PC-3 (cell line): ENCODE data around the gene GPR22. TPM values are rescaled to one million over a fixed set of nuclear protein-coding genes. Genes with fewer than 3 reads are reported as not detected.

Experiments used
- ATAC-seq: fragments of 200-7000 bp; cut with Tn5 transposase; 2 replicates; pipeline ENCODE4 v1.9.1; 2020; ENCODE audit warnings: mild to moderate bottlenecking, moderate library complexity
- Bru-seq: library from RNA; stranded (reverse); fragments of 400-500 nt; gene quantifications from one replicate; lab custom pipeline; 2021; lab: Mats Ljungman, UMichigan
- BruChase-seq, 2 experiments: library from RNA; stranded (reverse); fragments of 400-500 nt; gene quantifications; one replicate each; lab custom pipeline; 2021; lab: Mats Ljungman, UMichigan
- BruUV-seq: library from RNA; stranded (reverse); fragments of 400-500 nt; replicated peaks from 2 replicates; lab custom pipeline; 2021; lab: Mats Ljungman, UMichigan
- CTCF ChIA-PET: fragments of 300-600 bp; sonication (Branson Sonifier 250); formaldehyde crosslinking; loops from one replicate; lab custom pipeline; 2022; ENCODE audit warnings: antibody characterized with exemption; lab: Charles Lee
- POLR2A ChIA-PET: fragments of 300-600 bp; sonication (Branson Sonifier 250); formaldehyde crosslinking; loops from one replicate; lab custom pipeline; 2022; ENCODE audit warnings: antibody characterized with exemption; ENCODE audit not compliant: unreplicated experiment; lab: Charles Lee
- DNase-seq: peaks from one replicate; pipeline ENCODE4 v3.0.0-alpha.2; 2015
- H2AFZ ChIP-seq: fragments of 300-600 bp; sonication (generic); 2 replicates; pipeline ENCODE4 v1.6.0; 2016; ENCODE audit warnings: antibody characterized with exemption, low read length
- H3F3A ChIP-seq: fragments of 300-600 bp; sonication (generic); one replicate; pipeline ENCODE4 v1.6.0; 2017; ENCODE audit warnings: antibody characterized with exemption, low read length, control low read depth, mild to moderate bottlenecking; ENCODE audit not compliant: unreplicated experiment
- H3K27ac ChIP-seq: fragments of 300-600 bp; sonication (generic); 2 replicates; pipeline ENCODE4 v1.5.1; 2016; ENCODE audit warnings: mild to moderate bottlenecking, low read length
- H3K27me3 ChIP-seq: fragments of 300-600 bp; sonication (generic); 2 replicates; pipeline ENCODE4 v1.6.1; 2016; ENCODE audit warnings: low read length, mixed read lengths
- H3K36me3 ChIP-seq: fragments of 300-600 bp; sonication (generic); 2 replicates; pipeline ENCODE4 v1.6.1; 2016; ENCODE audit warnings: low read depth, mixed run types, low read length, mixed read lengths
- H3K4me1 ChIP-seq: fragments of 300-600 bp; sonication (generic); 2 replicates; pipeline ENCODE4 v1.5.1; 2016; ENCODE audit warnings: low read length; ENCODE audit not compliant: insufficient read depth
- H3K4me2 ChIP-seq: fragments of 300-600 bp; sonication (generic); 2 replicates; pipeline ENCODE4 v1.6.0; 2016; ENCODE audit warnings: low read length
- H3K4me3 ChIP-seq: fragments of 300-600 bp; sonication (generic); 2 replicates; pipeline ENCODE4 v1.5.1; 2016; ENCODE audit warnings: mild to moderate bottlenecking, low read length, mixed read lengths
- H3K79me2 ChIP-seq: fragments of 300-600 bp; sonication (generic); 2 replicates; pipeline ENCODE4 v1.6.1; 2017; ENCODE audit warnings: low read length, mixed read lengths
- H3K9ac ChIP-seq: fragments of 300-600 bp; sonication (generic); 2 replicates; pipeline ENCODE4 v1.6.0; 2016; ENCODE audit warnings: mild to moderate bottlenecking, low read length
- H3K9me2 ChIP-seq: fragments of 300-600 bp; sonication (generic); replicated peaks from 2 replicates; pipeline ENCODE4 v1.6.1; 2016; ENCODE audit warnings: mixed run types, low read length, mixed read lengths
- H3K9me3 ChIP-seq: fragments of 300-600 bp; sonication (generic); 2 replicates; pipeline ENCODE4 v1.6.1; 2016; ENCODE audit warnings: low read length, mixed read lengths
- H4K20me1 ChIP-seq: fragments of 300-600 bp; sonication (generic); 2 replicates; pipeline ENCODE4 v1.6.1; 2016; ENCODE audit warnings: low read length, mixed read lengths
- CTCF ChIP-seq: fragments of 300-600 bp; sonication (generic); conservative IDR thresholded peaks from 2 replicates; pipeline ENCODE4 v1.5.1; 2017; ENCODE audit warnings: antibody characterized with exemption, low read depth, mild to moderate bottlenecking, low read length
- EZH2 ChIP-seq: fragments of 300-600 bp; sonication (generic); IDR thresholded peaks from one replicate; pipeline ENCODE4 v1.6.1; 2017; ENCODE audit warnings: antibody characterized with exemption, mild to moderate bottlenecking, low read length; ENCODE audit not compliant: unreplicated experiment
- EZH2phosphoT487 ChIP-seq: fragments of 300-600 bp; sonication (generic); IDR thresholded peaks from 2 replicates; pipeline ENCODE4 v1.6.1; 2018; ENCODE audit warnings: mild to moderate bottlenecking, antibody characterized with exemption, low read length, borderline replicate concordance
- intact Hi-C: fragments of 100-400 bp; cut with micrococcal nuclease; formaldehyde crosslinking; loops from 2 replicates; pipeline ENCODE4 v1.9.0; 2023
- long read RNA-seq: library from polyadenylated mRNA; unstranded; transcript quantifications from one replicate; pipeline ENCODE4 v2.0.0, GENCODE V29; 2021; ENCODE audit not compliant: unreplicated experiment
- total RNA-seq: library from RNA; depleted of rRNA; stranded (reverse); fragments of >200 nt; gene quantifications from 2 replicates; pipeline ENCODE4 v1.2.3, GENCODE V29; 2014; rRNA removed

GPR22 gene
- total RNA-seq (not detected in 2 replicates), Bru-seq, nascent RNA (not detected), BruChase-seq, experiment 1, labeled RNA remaining after a 6-hour chase (not detected), BruChase-seq, experiment 2, labeled RNA remaining after a 2-hour chase (percentile 9 among the genes with signal in this experiment)
- long read RNA-seq: 0 reads

GRCh38 chr7:107469929-107470328, at the start of gene GPR22:
GPR22 (plus strand) TSS chr7:107470057; CDS start chr7:107474061, 4,004 bp downstream.
- no peaks in the 10 kb centered on the region for H4K20me1 ChIP-seq
- intact Hi-C loops: no loop called here
- no TSS peak for BruUV-seq

DNA sequence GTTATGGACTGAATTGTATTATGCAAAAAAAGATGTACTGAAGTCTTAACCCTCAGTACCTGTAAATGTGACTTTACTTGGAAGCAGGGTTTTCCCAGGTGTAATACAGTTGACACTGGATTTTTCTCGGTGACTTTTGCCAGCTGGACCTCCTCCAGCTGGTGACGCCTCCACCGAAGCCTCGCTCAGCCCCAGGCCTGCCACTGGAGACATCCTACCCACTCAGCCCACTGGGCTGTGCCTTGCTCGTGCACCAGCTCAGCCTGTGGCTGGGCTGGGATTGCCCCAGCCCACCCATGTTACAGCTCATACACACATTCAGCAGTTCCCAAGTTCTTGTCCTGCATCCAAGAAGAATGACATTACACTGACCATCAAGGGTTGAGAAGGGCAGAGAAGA, 42.4 kb upstream of the GPR22 start:
- no peaks in the 10 kb centered on the region for H3F3A ChIP-seq
- H3K9me2 ChIP-seq: no peaks in the 10 kb centered on the region
- TF ChIP-seq EZH2 (no peak), EZH2phosphoT487 (no peak), CTCF (no peak)
- no peaks in the 10 kb centered on the region for H3K79me2 ChIP-seq
- no peak overlapping the region for H2AFZ ChIP-seq
- H3K27ac ChIP-seq: no peak overlapping the region
- H3K27me3 ChIP-seq: no peaks in the 10 kb centered on the region
- no peak overlapping the region for H3K4me3 ChIP-seq
- H3K9ac ChIP-seq: no peak overlapping the region
- POLR2A ChIA-PET: no interaction called here
- no peak overlapping the region for H3K4me2 ChIP-seq
- CTCF ChIA-PET: no interaction called here
- DNase-seq (no peak), ATAC-seq (no peak)
- no peaks in the 10 kb centered on the region for H4K20me1 ChIP-seq
- no TSS peak for BruUV-seq
- H3K4me1 ChIP-seq: no peaks in the 10 kb centered on the region
- no peaks in the 10 kb centered on the region for H3K36me3 ChIP-seq
- intact Hi-C loops: no loop called here
- H3K9me3 ChIP-seq: no peaks in the 10 kb centered on the region

More at GRCh38 chr7:107469929-107470328, at the start of gene GPR22:
- H3K27ac ChIP-seq: no peak within 1 kb of the TSS
- H3F3A ChIP-seq: no peaks in the 10 kb centered on the region
- no peak within 1 kb of the TSS for H3K4me2 ChIP-seq
- ATAC-seq (no peak), DNase-seq (no peak)
- no peaks in the 10 kb centered on the region for H3K9me2 ChIP-seq
- H3K4me3 ChIP-seq: no peak within 1 kb of the TSS
- H3K9ac ChIP-seq: no peak within 1 kb of the TSS
- no peak within 1 kb of the TSS for H2AFZ ChIP-seq
- no peaks in the 10 kb centered on the region for H3K27me3 ChIP-seq
- no peak for TF ChIP-seq CTCF
- TF ChIP-seq EZH2phosphoT487: no peak
- TF ChIP-seq EZH2: no peak
- POLR2A ChIA-PET: no interaction called here
- no peaks in the 10 kb centered on the region for H3K9me3 ChIP-seq
- no peaks in the 10 kb centered on the region for H3K36me3 ChIP-seq
- CTCF ChIA-PET: no interaction called here
- no peaks in the 10 kb centered on the region for H3K4me1 ChIP-seq
- no peaks in the 10 kb centered on the region for H3K79me2 ChIP-seq

DNA sequence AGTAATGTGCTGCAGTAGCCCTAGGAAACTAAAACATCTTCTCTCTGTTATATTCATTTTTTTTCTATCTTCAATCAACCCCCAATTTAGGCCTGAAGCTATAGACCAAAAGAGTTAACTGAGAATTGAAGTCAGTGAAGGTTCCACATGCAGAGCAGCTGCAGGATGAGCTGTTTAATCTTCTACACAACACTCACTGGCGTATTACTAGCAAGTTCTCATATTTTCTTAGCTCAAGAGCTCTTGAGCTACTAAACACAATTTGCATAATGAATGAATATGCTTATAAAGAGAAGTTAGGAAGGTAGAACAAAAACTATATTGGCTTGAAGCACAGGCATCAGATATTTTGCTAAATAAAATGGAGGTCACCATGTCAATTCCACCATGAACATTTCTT, 41.2 kb upstream of the GPR22 start:
- no peak for ATAC-seq
- intact Hi-C loops: no loop called here
- TF ChIP-seq EZH2phosphoT487: no peak
- TF ChIP-seq EZH2: no peak
- no peak for TF ChIP-seq CTCF

More for the DNA sequence above, 41.2 kb upstream of the GPR22 start:
- no peak for DNase-seq
- Histone ChIP-seq H3K9ac (no peak overlapping the region), H3K27me3 (no peaks in the 10 kb centered on the region), H3K4me2 (no peak overlapping the region), H3K4me1 (no peaks in the 10 kb centered on the region), H3K4me3 (no peak overlapping the region), H3K36me3 (no peaks in the 10 kb centered on the region), H3K79me2 (no peaks in the 10 kb centered on the region), H3F3A (no peaks in the 10 kb centered on the region), H3K27ac (no peak overlapping the region), H3K9me2 (no peaks in the 10 kb centered on the region), H3K9me3 (no peaks in the 10 kb centered on the region), H4K20me1 (no peaks in the 10 kb centered on the region), H2AFZ (no peak overlapping the region)
- CTCF ChIA-PET: no interaction called here
- POLR2A ChIA-PET: no interaction called here
- no TSS peak for BruUV-seq
